ENCODE data around the gene ARHGEF1.

Gene ARHGEF1

GRCh38 chr19:41919948-41920712 lies 37.1 kb downstream of the ARHGEF1 start:
- no peak for DNase-seq (ENCODE audit: low read depth)

GRCh38 chr19:41920882-41921576 lies 38.0 kb downstream of the ARHGEF1 start:
- no peak for DNase-seq (ENCODE audit: low read depth)

- DNase-seq (ENCODE audit: low read depth): no peak
Measured at GRCh38 chr19:41921577-41922576, 38.9 kb downstream of the ARHGEF1 start.

GRCh38 chr19:41922585-41922984 lies 39.6 kb downstream of the ARHGEF1 start:
- no peak for DNase-seq (ENCODE audit: low read depth)

- no peak for DNase-seq (ENCODE audit: low read depth)
Measured at GRCh38 chr19:41923045-41923788, 40.2 kb downstream of the ARHGEF1 start.

GRCh38 chr19:41924151-41925145 lies 41.5 kb downstream of the ARHGEF1 start:
- DNase-seq (ENCODE audit: low read depth): no peak

- no peak for DNase-seq (ENCODE audit: low read depth)
Measured at GRCh38 chr19:41925208-41926003, 42.4 kb downstream of the ARHGEF1 start.

GRCh38 chr19:41926028-41926762 lies 43.2 kb downstream of the ARHGEF1 start:
- DNase-seq (ENCODE audit: low read depth): no peak

GRCh38 chr19:41926763-41927496 lies 43.9 kb downstream of the ARHGEF1 start:
- no peak for DNase-seq (ENCODE audit: low read depth)

- no peak for DNase-seq (ENCODE audit: low read depth)
Measured at GRCh38 chr19:41927497-41928192, 44.7 kb downstream of the ARHGEF1 start.

GRCh38 chr19:41928221-41928683 lies 45.3 kb downstream of the ARHGEF1 start, which contains the start of gene ERFL:
Gene ERFL, minus strand, starts transcription at chr19:41928449. Its CDS starts 15,530 bp downstream, at chr19:41912919.
- no peak for DNase-seq (ENCODE audit: low read depth)

GRCh38 chr19:41928754-41929535 lies 46.0 kb downstream of the ARHGEF1 start:
- DNase-seq (ENCODE audit: low read depth): no peak

GRCh38 chr19:41929536-41930071 lies 46.6 kb downstream of the ARHGEF1 start:
- DNase-seq (ENCODE audit: low read depth): no peak

GRCh38 chr19:41930322-41930722 lies 47.3 kb downstream of the ARHGEF1 start:
- DNase-seq (ENCODE audit: low read depth): no peak

GRCh38 chr19:41930926-41931592 lies 48.1 kb downstream of the ARHGEF1 start:
- DNase-seq (ENCODE audit: low read depth): no peak
